Measurements from ENCODE around the gene OR2AJ1.
"Not testable (repeated sequence)": the region's sequence is repeated elsewhere in the genome, so short reads cannot be mapped to it uniquely, and the experiment has no call there.

OR2AJ1 gene

GRCh38 chr1:247924868-247925267, at the start of gene OR2AJ1:
OR2AJ1 (plus strand) TSS chr1:247924889; CDS start chr1:247933769, 8,880 bp downstream.
- DNase-seq = no peak

- DNase-seq = no peak
These were observed 41.3 kb upstream of the OR2AJ1 start for GRCh38 chr1:247883346-247883745.

- no peak for DNase-seq
These were observed 39.8 kb upstream of the OR2AJ1 start for GRCh38 chr1:247884797-247885413.

- no peak for DNase-seq
These were observed 29.5 kb upstream of the OR2AJ1 start, which contains the start of gene OR2W3 for GRCh38 chr1:247895163-247895637. OR2W3 (plus strand) TSS chr1:247895587; CDS start chr1:247895587, 0 bp downstream.

- DNase-seq = no peak
These were observed 28.7 kb upstream of the OR2AJ1 start for GRCh38 chr1:247895976-247896375.

GRCh38 chr1:247904122-247904521, 20.6 kb upstream of the OR2AJ1 start:
- no peak for DNase-seq

DNA sequence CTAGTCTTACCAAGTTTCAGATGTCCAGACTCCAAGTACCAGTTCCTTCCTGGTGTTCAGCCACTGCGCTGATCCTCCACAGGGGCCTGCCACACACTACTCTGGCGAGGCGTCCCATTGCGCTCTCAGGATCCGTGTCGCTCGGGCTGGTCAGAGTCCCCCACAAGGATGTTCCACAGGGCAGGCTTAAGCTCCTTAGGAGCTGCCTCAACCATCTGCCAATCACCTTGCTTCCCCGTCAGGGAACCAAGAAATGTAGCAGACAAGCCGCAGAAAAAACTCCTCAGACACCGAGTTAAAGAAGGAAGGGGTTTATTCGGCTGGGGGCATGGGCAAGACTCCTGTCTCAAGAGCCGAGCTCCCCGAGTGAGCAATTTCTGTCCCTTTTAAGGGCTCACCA, 19.5 kb upstream of the OR2AJ1 start:
- no peak for DNase-seq

DNA sequence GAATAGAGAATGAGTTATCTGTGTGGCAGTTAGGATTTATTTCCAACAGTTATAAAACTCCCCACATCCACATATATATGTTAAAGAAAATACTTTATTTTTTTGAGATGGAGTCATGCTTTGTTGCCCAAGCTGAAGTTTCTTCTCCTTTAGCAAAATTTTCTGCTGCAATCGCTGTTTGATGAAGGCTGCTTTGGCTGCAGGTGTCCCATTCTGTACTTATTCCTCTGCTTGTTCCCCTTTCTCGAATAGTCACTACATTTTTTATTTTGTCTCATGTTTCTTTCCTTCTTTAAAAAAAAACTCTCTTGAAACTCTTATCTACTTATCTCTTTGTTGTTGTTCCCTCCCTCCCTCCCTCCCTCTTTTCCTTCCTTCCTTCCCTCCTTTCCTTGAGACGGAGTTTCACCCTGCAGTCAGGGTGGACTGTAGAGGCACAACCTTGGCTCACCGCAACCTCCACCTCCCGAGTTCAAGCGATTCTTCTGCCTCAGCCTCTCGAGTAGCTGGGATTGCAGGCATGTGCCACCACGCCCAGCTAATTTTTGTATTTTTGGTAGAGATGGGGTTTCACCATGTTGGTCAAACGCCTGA, 18.7 kb upstream of the OR2AJ1 start:
- no peak for DNase-seq

- DNase-seq = no peak
These were observed 18.1 kb upstream of the OR2AJ1 start for GRCh38 chr1:247906504-247907047.

GRCh38 chr1:247908766-247909165, 15.9 kb upstream of the OR2AJ1 start:
- DNase-seq = no peak

DNA sequence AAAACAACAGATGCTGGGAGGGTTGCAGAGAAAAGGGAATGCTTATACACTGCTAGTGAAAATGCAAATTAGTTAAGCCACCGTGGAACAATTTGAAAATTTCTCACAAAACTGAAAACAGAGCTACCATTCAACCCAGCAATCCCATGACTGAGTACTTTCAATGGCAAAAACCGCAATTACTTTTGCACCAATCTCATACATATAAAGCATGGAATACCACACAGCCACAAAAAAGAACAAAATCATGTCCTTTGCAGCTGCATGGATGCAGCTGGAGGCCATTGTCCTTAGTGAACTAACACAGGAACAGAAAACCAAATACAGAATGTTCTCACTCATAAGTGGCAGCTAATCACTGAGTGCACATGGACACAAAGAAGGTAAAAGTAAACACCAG, 10.9 kb upstream of the OR2AJ1 start:
- DNase-seq = no peak

- no peak for DNase-seq
These were observed 9.6 kb upstream of the OR2AJ1 start for GRCh38 chr1:247914941-247915662.

- no peak for DNase-seq
These were observed 4.7 kb upstream of the OR2AJ1 start, which contains the start of gene OR2T8 for GRCh38 chr1:247919952-247920351. OR2T8 (plus strand) TSS chr1:247920252; CDS start chr1:247921018, 766 bp downstream.

DNA sequence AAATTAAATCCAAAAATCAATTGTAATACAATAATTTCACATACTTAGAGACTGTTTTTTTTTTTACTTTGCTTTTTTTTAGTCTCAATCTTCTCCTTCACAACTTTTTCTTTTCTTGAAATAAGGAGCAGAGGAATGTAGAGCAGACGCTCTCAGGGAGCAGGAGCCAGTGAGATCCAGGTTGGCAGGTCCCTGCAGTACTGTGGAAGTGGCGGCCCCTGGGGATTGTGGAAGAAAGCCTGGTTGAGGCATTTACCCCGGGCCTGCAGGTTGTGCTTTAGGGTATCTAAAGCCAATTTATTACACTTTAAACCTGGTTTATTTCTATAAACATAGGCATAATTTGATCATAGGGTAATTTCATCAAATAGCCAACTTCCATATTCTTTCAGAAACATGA, 748 bp upstream of the OR2AJ1 start:
- DNase-seq = no peak

DNA sequence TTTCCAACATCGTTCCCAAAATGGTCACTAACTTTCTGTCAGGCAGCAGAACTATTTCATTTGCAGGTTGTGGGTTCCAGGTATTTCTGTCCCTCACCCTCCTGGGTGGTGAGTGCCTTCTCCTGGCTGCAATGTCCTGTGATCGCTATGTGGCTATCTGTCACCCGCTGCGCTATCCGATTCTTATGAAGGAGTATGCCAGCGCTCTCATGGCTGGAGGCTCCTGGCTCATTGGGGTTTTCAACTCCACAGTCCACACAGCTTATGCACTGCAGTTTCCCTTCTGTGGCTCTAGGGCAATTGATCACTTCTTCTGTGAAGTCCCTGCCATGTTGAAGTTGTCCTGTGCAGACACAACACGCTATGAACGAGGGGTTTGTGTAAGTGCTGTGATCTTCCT, 9.3 kb downstream of the OR2AJ1 start:
- no peak for DNase-seq

GRCh38 chr1:247935781-247936180, 11.1 kb downstream of the OR2AJ1 start:
- no peak for DNase-seq

GRCh38 chr1:247936415-247936814, 11.7 kb downstream of the OR2AJ1 start:
- no peak for DNase-seq

- DNase-seq = not testable (repeated sequence)
These were observed 12.5 kb downstream of the OR2AJ1 start for GRCh38 chr1:247936965-247937734.

DNA sequence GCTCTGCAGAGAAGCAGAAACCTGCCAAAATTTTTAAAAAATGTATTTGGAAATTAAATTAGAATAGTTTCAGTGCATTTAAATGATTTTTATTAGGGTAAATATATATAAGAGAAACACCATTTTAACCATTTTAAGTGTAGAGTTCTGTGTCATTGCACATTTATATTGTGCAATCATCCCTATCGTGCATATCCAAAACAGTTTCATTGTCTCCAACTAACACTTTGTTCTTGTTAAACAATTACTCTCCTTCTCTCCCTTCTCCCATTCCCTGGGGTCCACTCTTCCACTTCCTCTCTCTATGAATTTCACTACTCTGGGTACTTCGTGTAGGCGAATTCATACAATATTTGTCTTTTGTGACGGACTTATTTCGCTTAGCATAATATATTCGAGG, 17.9 kb downstream of the OR2AJ1 start:
- no peak for DNase-seq

- DNase-seq = no peak
These were observed 23.9 kb downstream of the OR2AJ1 start, which contains the start of gene OR2L8 for GRCh38 chr1:247948558-247948957. OR2L8 (plus strand) TSS chr1:247948858; CDS start chr1:247948858, 0 bp downstream.

GRCh38 chr1:247953408-247953807, 28.7 kb downstream of the OR2AJ1 start:
- no peak for DNase-seq

DNA sequence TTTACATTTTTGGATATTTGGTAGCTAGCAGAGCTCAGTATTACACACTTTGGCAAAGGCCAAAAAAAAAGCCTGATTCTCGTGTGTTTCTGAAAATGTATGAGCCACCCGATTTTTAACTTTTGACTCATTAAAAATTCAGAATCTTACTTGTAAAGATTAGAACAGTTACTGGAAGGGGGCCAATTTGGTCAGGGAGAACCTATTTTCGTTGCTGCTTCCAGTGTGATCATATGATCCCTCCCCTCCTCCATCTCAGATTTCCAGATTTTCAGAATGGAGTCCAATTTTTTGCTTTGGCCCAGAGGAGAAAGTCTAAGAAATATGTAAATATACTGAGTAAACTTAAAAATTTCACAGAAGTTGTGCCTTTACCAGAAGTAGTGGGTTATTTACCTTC, 37.1 kb downstream of the OR2AJ1 start:
- no peak for DNase-seq

Measured in NCI-H1417 treated with DMSO at 0.1 percent for 48 hours (cell line).